Measurements from ENCODE around the gene PDZD8. TPM values are rescaled to one million over a fixed set of nuclear protein-coding genes. Genes with fewer than 3 reads are reported as not detected.

The PDZD8 gene
- total RNA-seq, 1 experiment from 2014 or later, result 13.6 TPM

DNA sequence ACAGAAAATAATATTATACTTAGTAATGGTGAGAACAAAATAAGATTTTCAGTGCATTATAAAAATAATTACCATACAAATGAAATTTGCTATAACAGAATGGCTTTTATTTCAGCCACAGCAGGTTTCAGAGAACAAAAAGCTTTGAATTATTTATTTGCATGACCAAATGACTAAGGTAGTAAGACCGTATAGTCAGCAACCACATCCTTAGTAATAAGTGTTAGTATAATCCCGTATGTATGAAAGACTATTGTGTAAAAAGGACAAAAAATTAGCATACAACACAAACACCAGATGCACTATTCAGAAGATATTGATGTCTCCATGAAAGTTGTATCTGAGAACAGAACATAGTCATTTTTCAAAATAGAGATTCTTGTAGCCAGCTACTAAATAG is 12.2 kb downstream of the PDZD8 start:
- H4K20me1 ChIP-seq (ENCODE audit: low read length), result peaks cover 5% of the 10 kb centered on the region; the same call in 1 of the 2 replicates
- DNase-seq, result peak; percentile 67
- POLR2A ChIA-PET (ENCODE audit: unreplicated experiment), result interaction anchor here (0.6 kb wide), 1 partner anchor 41 kb away, joined by 4 read pairs; no protein-coding TSS in a partner anchor

GRCh38 chr10:117362313-117362712 is 12.9 kb downstream of the PDZD8 start:
- peak overlapping the region; percentile 39; the same call in 1 of the 2 replicates for H3K4me3 ChIP-seq (ENCODE audit: low read length)
- peak overlapping the region; percentile 85 for H3K27ac ChIP-seq (ENCODE audit: low read length)
- H3K36me3 ChIP-seq (ENCODE audit: low read depth, low read length), result no peaks in the 10 kb centered on the region
- no peak for TF ChIP-seq EZH2 (IDR thresholded peaks at IDR 0.05; ENCODE audit: low read length, unreplicated experiment)
- TF ChIP-seq, protein P1, sequence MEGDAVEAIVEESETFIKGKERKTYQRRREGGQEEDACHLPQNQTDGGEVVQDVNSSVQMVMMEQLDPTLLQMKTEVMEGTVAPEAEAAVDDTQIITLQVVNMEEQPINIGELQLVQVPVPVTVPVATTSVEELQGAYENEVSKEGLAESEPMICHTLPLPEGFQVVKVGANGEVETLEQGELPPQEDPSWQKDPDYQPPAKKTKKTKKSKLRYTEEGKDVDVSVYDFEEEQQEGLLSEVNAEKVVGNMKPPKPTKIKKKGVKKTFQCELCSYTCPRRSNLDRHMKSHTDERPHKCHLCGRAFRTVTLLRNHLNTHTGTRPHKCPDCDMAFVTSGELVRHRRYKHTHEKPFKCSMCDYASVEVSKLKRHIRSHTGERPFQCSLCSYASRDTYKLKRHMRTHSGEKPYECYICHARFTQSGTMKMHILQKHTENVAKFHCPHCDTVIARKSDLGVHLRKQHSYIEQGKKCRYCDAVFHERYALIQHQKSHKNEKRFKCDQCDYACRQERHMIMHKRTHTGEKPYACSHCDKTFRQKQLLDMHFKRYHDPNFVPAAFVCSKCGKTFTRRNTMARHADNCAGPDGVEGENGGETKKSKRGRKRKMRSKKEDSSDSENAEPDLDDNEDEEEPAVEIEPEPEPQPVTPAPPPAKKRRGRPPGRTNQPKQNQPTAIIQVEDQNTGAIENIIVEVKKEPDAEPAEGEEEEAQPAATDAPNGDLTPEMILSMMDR (conservative IDR thresholded peaks at IDR 0.05; ENCODE audit: low read depth, low read length), result no peak
- no peak for TF ChIP-seq EZH2phosphoT487 (IDR thresholded peaks at IDR 0.05; ENCODE audit: borderline replicate concordance, low read length)
- no peaks in the 10 kb centered on the region for H3K9me2 ChIP-seq (replicated peaks; ENCODE audit: low read length)
- BruUV-seq (replicated peaks), result no TSS peak
- DNase-seq (peak; percentile 32), ATAC-seq (no peak)
- peak overlapping the region; percentile 79 for H3K4me2 ChIP-seq (ENCODE audit: low read length)
- peaks cover 78% of the 10 kb centered on the region for H3K4me1 ChIP-seq (ENCODE audit: insufficient read depth, low read length)
- H3K27me3 ChIP-seq (ENCODE audit: low read length), result no peaks in the 10 kb centered on the region
- H3K9me3 ChIP-seq (ENCODE audit: low read length), result no peaks in the 10 kb centered on the region
- peak overlapping the region; percentile 28; the same call in 1 of the 2 replicates for H3K9ac ChIP-seq (ENCODE audit: low read length)
- ChIA-PET CTCF (no interaction called here), POLR2A (ENCODE audit: unreplicated experiment) (interaction anchor here (0.6 kb wide), 1 partner anchor 41 kb away, joined by 4 read pairs; no protein-coding TSS in a partner anchor)
- intact Hi-C loops (cut with micrococcal nuclease), result no loop called here
- peaks cover 97% of the 10 kb centered on the region for H3K79me2 ChIP-seq (ENCODE audit: low read length)
- H2AFZ ChIP-seq (ENCODE audit: low read length), result no peak overlapping the region
- peaks cover 5% of the 10 kb centered on the region for H3F3A ChIP-seq (ENCODE audit: low read length, unreplicated experiment)
- H4K20me1 ChIP-seq (ENCODE audit: low read length), result peaks cover 4% of the 10 kb centered on the region; the same call in 1 of the 2 replicates

More for the DNA sequence above, 12.2 kb downstream of the PDZD8 start:
- CTCF ChIA-PET, result no interaction called here
- Histone ChIP-seq H3K9me2 (replicated peaks; ENCODE audit: low read length) (no peaks in the 10 kb centered on the region), H3K27me3 (ENCODE audit: low read length) (no peaks in the 10 kb centered on the region), H3K4me1 (ENCODE audit: insufficient read depth, low read length) (peaks cover 85% of the 10 kb centered on the region), H3K9ac (ENCODE audit: low read length) (0 out of 2 replicates have a peak overlapping the region, but pooled peaks have one; percentile 28), H3K9me3 (ENCODE audit: low read length) (no peaks in the 10 kb centered on the region), H3K27ac (ENCODE audit: low read length) (peak overlapping the region; percentile 85), H3K79me2 (ENCODE audit: low read length) (peaks cover 99% of the 10 kb centered on the region), H3K4me3 (ENCODE audit: low read length) (peak overlapping the region; percentile 39), H3K36me3 (ENCODE audit: low read depth, low read length) (no peaks in the 10 kb centered on the region), H2AFZ (ENCODE audit: low read length) (no peak overlapping the region), H3K4me2 (ENCODE audit: low read length) (peak overlapping the region; percentile 79), H3F3A (ENCODE audit: low read length, unreplicated experiment) (peaks cover 5% of the 10 kb centered on the region)
- no TSS peak for BruUV-seq (replicated peaks)
- intact Hi-C loops (cut with micrococcal nuclease), result no loop called here
- no peak for TF ChIP-seq EZH2phosphoT487 (IDR thresholded peaks at IDR 0.05; ENCODE audit: borderline replicate concordance, low read length)
- peak; percentile 47 for ATAC-seq

GRCh38 chr10:117360994-117361667 is 14.1 kb downstream of the PDZD8 start:
- ChIA-PET POLR2A (ENCODE audit: unreplicated experiment) (no interaction called here), CTCF (no interaction called here)
- no peak for TF ChIP-seq EZH2phosphoT487 (IDR thresholded peaks at IDR 0.05; ENCODE audit: borderline replicate concordance, low read length)
- TF ChIP-seq EZH2 (IDR thresholded peaks at IDR 0.05; ENCODE audit: low read length, unreplicated experiment), result no peak
- TF ChIP-seq, protein P1 (conservative IDR thresholded peaks at IDR 0.05; ENCODE audit: low read depth, low read length), result no peak
- peaks cover 97% of the 10 kb centered on the region for H3K79me2 ChIP-seq (ENCODE audit: low read length)
- H3F3A ChIP-seq (ENCODE audit: low read length, unreplicated experiment), result peaks cover 5% of the 10 kb centered on the region
- no peaks in the 10 kb centered on the region for H3K9me2 ChIP-seq (replicated peaks; ENCODE audit: low read length)
- no peak overlapping the region for H2AFZ ChIP-seq (ENCODE audit: low read length)
- H3K27ac ChIP-seq (ENCODE audit: low read length), result peak overlapping the region; percentile 3; the same call in 1 of the 2 replicates
- no peaks in the 10 kb centered on the region for H3K9me3 ChIP-seq (ENCODE audit: low read length)
- H3K36me3 ChIP-seq (ENCODE audit: low read depth, low read length), result no peaks in the 10 kb centered on the region
- peak; percentile 23 for DNase-seq
- peak overlapping the region; percentile 48 for H3K4me2 ChIP-seq (ENCODE audit: low read length)
- ATAC-seq, result no peak
- BruUV-seq (replicated peaks), result no TSS peak
- H3K4me1 ChIP-seq (ENCODE audit: insufficient read depth, low read length), result peaks cover 66% of the 10 kb centered on the region
- H3K27me3 ChIP-seq (ENCODE audit: low read length), result no peaks in the 10 kb centered on the region
- intact Hi-C loops (cut with micrococcal nuclease), result no loop called here
- H3K4me3 ChIP-seq (ENCODE audit: low read length), result no peak overlapping the region
- H3K9ac ChIP-seq (ENCODE audit: low read length), result no peak overlapping the region
- H4K20me1 ChIP-seq (ENCODE audit: low read length), result peaks cover 4% of the 10 kb centered on the region; the same call in 1 of the 2 replicates
